Stimulated activated effector memory CD8-positive, alpha-beta T cell treated with anti-CD3 and anti-CD28 coated beads, Interleukin-12 subunit alpha, Interleukin-12 subunit beta, amount 100 ng/mL, for 72 hours (primary cell): ENCODE data around the gene AP3B1.
A peak's percentile ranks its signal among the peaks of the same experiment; 100 is the strongest.

Experiments
- ATAC-seq: fragments of 150-1000 bp; cut with Tn5 transposase; 2 replicates; pipeline ENCODE4 v1.10.0; 2021
- DNase-seq, 2 donors: peaks; one replicate each; pipeline ENCODE4 v3.0.0; 2021 to 2022; ENCODE audit warnings: low spot score in 2 of 2
- H3K27ac Mint-ChIP-seq: one replicate; pipeline ENCODE4 v1.8.0; 2022; ENCODE audit warnings: mild to moderate bottlenecking, mixed read lengths
- H3K36me3 Mint-ChIP-seq: one replicate; pipeline ENCODE4 v1.8.0; 2022; ENCODE audit warnings: mild to moderate bottlenecking, mixed read lengths
- H3K4me1 Mint-ChIP-seq: one replicate; pipeline ENCODE4 v1.8.0; 2022; ENCODE audit warnings: mixed read lengths
- H3K4me3 Mint-ChIP-seq: one replicate; pipeline ENCODE4 v1.8.0; 2022; ENCODE audit warnings: mild to moderate bottlenecking, mixed read lengths
- H3K9me3 Mint-ChIP-seq: one replicate; pipeline ENCODE4 v1.8.0; 2022; ENCODE audit warnings: mixed read lengths

The AP3B1 gene

DNA sequence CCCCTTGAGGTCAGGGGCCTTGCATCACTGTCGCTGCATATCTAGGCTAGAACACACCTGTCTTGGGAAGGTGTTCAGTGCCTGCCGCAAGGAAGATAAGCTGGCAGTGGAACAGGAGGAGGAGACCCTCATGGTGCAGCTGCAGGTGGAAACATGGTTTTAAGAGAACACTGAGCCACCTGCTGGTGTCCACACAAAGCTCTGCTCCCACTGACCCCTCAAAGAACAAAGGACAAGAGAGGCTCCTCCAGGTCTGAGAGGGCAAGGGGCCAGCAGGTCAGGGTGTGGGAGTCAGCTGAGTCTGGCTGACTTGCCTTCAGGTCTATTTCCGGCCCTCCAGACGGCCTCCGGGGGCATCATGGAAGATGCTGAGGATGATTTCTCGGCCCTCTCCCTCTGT lies 308.2 kb downstream of the AP3B1 start:
- no peaks in the 10 kb centered on the region for H3K36me3 Mint-ChIP-seq
- DNase-seq, result no peak
- H3K4me3 Mint-ChIP-seq, result no peak overlapping the region
- ATAC-seq, result no peak
- no peaks in the 10 kb centered on the region for H3K9me3 Mint-ChIP-seq
- H3K27ac Mint-ChIP-seq, result no peak overlapping the region
- no peaks in the 10 kb centered on the region for H3K4me1 Mint-ChIP-seq

DNA sequence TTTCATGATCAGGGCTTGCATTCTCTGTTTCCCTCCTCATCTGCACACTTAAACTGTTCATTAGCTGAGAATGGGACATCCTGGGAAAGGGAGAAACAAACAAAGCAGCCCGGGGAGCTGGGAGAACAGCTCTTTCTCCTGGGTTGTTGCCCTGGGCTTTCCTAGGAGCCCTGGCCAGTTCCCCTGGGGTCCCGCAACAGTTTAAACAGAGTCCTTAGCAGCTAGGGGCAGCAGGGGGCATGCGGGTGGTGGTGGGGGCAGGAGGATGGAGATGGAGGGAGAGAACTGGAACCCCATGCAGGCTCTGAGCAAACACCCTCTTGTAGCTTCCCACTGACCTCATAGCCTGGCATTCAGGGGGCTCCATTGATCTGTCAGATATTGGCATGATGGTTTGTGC lies 309.3 kb downstream of the AP3B1 start:
- Mint-ChIP-seq H3K4me1 (no peaks in the 10 kb centered on the region), H3K27ac (no peak overlapping the region), H3K36me3 (no peaks in the 10 kb centered on the region), H3K4me3 (no peak overlapping the region), H3K9me3 (no peaks in the 10 kb centered on the region)
- DNase-seq (no peak), ATAC-seq (no peak)

DNA sequence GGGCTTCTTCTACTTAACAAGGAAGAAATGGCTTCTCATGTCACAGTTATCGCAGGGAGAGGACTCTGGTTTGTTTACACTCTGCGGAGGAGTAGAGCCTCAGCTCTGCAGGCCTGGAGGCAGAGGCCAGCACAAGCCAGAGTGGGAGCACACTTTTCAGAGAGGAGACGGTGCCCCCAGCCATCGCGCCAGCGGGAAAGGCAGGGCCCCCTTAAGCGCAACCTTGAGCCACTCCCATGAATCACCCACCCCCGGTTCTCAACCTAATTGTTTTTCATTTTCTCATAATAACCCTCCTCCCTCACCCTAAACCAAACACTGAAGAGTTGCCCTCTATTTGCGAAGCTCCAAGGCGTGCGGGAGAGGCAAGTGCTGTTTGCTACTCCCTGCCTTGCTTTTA lies 309.9 kb downstream of the AP3B1 start:
- H3K9me3 Mint-ChIP-seq, result no peaks in the 10 kb centered on the region
- ATAC-seq (no peak), DNase-seq (no peak)
- no peak overlapping the region for H3K4me3 Mint-ChIP-seq
- no peaks in the 10 kb centered on the region for H3K4me1 Mint-ChIP-seq
- H3K36me3 Mint-ChIP-seq, result no peaks in the 10 kb centered on the region
- peak overlapping the region; percentile 26 for H3K27ac Mint-ChIP-seq

DNA sequence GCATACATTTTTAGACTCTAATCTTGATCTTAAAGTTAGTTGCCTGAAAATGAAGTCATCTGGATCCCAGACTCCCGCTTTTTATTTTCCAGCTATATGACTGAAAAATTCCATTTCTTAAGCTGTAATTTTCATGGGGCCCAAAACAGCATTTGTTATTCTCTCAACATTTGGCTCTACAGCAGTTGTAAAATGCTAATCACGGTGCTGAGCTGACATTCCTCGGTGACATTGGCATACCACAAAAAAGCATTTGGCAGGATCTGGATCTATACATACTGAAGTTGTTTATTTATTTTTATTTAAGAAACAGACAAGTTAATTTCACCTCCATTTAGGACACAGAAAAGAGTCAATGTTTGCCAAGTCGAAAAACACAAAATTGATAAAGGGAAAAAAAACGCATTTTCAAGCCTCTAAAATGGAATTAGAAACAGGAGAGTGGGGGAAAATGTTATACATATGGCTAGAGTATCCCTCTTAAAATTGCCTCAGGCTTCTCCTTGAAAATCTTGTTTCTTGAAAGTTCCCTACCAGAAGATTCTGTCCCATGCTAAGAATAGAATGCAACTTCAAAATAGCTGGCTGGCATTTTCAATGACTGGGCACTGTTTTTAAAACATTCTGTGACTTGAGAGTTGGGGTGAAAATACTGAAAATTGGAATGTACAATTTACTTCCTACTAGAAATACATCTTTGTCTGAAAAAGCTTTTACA lies 310.9 kb downstream of the AP3B1 start:
- no peaks in the 10 kb centered on the region for H3K9me3 Mint-ChIP-seq
- no peak for ATAC-seq
- no peak overlapping the region for H3K27ac Mint-ChIP-seq
- no peak for DNase-seq
- H3K4me1 Mint-ChIP-seq, result no peaks in the 10 kb centered on the region
- H3K36me3 Mint-ChIP-seq, result no peaks in the 10 kb centered on the region
- no peak overlapping the region for H3K4me3 Mint-ChIP-seq

DNA sequence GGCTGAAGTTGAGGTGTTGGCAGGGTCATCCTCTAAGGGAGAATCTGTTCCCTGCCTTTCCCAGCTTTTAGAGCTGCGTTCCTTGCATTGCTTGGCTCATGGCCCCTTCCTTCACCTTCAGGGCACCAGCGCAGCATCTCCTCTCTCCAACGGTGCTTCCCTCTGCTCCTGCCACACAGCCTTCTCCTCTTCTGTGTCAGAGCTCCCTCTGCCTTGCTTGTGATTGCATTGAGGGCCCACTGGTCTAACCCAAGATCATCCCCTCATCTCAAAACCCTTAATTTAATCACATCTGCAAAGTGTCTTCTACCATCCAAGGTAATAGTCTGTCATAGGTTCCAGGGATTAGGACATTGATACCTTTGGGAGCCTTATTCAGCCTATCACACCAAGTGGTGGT lies 312.7 kb downstream of the AP3B1 start:
- H3K36me3 Mint-ChIP-seq, result no peaks in the 10 kb centered on the region
- no peaks in the 10 kb centered on the region for H3K4me1 Mint-ChIP-seq
- no peak for DNase-seq
- H3K4me3 Mint-ChIP-seq, result no peak overlapping the region
- H3K27ac Mint-ChIP-seq, result no peak overlapping the region
- peak; percentile 13 for ATAC-seq
- H3K9me3 Mint-ChIP-seq, result no peaks in the 10 kb centered on the region

DNA sequence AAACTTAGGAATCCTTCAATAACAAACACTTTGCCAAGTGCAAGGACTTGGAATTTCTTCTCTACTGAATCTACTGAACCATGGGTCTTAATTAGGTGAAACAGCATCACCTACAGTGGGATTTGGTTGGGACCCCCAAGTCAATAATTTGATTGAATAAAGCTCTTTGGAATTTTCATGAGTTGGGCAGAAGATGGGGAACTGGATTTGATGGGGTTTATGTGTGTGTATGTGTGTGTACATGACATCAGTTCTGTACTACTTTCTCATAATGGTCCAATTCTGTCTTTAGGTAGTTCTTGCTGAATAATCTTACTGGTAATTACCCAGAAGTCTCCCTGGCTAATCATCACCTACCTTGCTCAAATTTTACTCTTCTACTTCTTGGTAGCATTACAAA lies 319.9 kb downstream of the AP3B1 start:
- ATAC-seq, result no peak
- no peak for DNase-seq
- Mint-ChIP-seq H3K9me3 (no peaks in the 10 kb centered on the region), H3K36me3 (no peaks in the 10 kb centered on the region), H3K27ac (no peak overlapping the region), H3K4me3 (no peak overlapping the region), H3K4me1 (peaks cover 8% of the 10 kb centered on the region)

DNA sequence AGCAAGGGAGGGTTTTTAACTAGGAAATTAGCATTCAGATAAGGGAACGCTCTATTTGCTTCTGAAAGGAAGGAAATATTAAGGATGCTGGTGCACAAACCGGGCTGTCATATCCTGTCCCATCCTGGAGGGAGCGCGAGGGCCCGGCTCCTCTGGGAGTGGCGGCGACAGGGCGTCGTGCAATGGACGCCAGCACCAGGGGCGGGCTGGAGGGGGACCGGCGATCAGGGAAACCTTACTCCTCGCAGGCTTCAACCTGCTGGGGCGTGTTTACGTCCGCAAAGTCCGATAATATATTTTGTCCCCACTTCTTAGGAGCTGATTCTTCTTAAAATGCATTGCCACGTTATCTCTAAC lies 321.3 kb downstream of the AP3B1 start:
- H3K9me3 Mint-ChIP-seq, result no peaks in the 10 kb centered on the region
- H3K36me3 Mint-ChIP-seq, result no peaks in the 10 kb centered on the region
- DNase-seq (no peak), ATAC-seq (no peak)
- H3K27ac Mint-ChIP-seq, result no peak overlapping the region
- H3K4me1 Mint-ChIP-seq, result peaks cover 8% of the 10 kb centered on the region
- peak overlapping the region; percentile 40 for H3K4me3 Mint-ChIP-seq

DNA sequence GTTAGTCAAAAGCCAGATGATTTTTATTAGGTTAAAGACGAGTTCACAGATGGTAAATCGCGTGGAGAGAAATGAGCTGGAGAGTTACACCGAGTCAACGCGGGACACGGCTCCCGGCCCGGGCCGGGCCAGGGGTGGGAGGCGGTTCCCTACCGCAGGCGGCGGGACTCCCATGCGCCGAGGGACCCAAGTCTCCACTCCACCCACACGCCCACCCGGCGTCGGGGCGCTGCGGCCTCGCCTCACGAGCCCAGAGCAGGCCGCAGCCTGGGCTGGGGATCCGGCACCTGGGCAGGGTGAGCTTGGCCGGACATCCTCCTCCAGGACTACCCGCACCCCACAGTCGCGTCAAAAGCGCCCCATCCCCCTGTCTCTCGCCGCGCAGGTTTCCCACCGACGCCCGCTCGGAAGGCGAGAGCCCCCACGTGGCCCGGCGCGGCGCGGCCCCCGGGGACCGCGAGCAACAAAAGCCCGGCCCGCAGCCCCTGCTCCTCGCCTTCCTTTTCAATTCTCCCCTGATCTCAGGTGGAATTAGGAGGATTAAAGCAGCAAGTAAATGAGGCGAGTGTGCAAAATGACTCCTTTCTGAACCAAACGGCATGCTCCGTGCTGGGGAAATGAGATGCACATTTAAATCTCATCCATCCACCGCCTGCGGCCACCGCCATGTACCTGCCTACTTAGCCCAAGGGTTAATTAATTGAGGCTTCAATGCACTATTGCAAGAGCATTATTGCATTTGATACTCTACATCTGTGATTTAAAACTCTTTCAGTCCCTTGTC lies 321.8 kb downstream of the AP3B1 start:
- peak; percentile 55 for ATAC-seq
- H3K4me3 Mint-ChIP-seq, result peak overlapping the region; percentile 40
- no peaks in the 10 kb centered on the region for H3K9me3 Mint-ChIP-seq
- DNase-seq, result no peak
- H3K27ac Mint-ChIP-seq, result no peak overlapping the region
- H3K36me3 Mint-ChIP-seq, result no peaks in the 10 kb centered on the region
- peaks cover 8% of the 10 kb centered on the region for H3K4me1 Mint-ChIP-seq

DNA sequence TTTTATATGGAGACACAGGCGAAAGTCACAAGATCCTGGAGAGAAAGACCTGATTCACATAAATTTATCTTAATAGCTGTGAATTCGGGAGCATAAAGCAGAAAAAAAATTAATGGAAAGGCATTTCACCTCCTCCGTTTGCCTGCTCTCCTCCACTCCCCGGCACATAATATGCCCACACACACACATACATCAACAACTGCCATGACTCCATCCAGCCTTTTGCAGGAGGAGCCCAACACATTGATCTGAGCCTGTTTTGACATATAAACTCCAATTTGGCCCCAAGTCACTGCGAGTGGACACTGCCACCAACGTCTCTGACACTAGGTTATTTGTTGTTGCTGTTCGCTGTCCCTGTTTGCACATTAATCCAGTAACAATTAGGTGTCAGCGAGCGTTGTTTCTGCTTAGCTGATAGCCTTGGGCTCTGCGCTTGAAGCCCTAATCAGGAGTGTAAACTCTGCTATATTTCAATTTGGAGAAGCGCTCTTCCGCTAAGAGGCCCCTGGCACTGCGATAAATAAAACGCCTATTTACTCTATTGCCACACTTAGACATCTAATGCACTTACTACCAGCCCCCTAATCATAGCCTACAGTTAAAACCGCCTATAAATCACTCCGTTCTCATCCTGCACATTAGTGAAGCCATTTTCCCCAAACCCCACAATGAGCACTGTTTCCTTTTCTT lies 322.6 kb downstream of the AP3B1 start:
- H3K27ac Mint-ChIP-seq, result no peak overlapping the region
- peak overlapping the region; percentile 40 for H3K4me3 Mint-ChIP-seq
- H3K9me3 Mint-ChIP-seq, result no peaks in the 10 kb centered on the region
- peaks cover 8% of the 10 kb centered on the region for H3K4me1 Mint-ChIP-seq
- DNase-seq (no peak), ATAC-seq (no peak)
- H3K36me3 Mint-ChIP-seq, result no peaks in the 10 kb centered on the region

DNA sequence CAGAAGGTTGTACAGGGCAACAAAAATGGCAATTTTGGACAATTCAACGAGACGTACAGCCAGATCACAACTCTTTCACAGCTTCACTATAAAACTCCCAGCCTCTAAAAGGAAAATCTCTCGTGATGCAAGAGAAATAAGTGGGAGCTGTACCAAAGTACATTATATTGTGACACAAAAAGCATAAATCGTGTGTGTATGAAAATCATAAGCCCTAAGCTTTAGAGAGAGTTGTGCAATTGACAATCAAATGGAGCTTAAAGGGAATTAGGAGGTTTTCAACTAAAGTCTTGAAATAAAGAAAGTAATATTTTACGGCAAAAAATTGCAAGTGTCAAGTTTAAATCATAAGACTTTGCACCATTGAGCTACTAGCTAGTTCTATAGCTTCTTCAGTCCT lies 323.6 kb downstream of the AP3B1 start:
- H3K27ac Mint-ChIP-seq, result no peak overlapping the region
- no peaks in the 10 kb centered on the region for H3K36me3 Mint-ChIP-seq
- H3K4me1 Mint-ChIP-seq, result peaks cover 8% of the 10 kb centered on the region

DNA sequence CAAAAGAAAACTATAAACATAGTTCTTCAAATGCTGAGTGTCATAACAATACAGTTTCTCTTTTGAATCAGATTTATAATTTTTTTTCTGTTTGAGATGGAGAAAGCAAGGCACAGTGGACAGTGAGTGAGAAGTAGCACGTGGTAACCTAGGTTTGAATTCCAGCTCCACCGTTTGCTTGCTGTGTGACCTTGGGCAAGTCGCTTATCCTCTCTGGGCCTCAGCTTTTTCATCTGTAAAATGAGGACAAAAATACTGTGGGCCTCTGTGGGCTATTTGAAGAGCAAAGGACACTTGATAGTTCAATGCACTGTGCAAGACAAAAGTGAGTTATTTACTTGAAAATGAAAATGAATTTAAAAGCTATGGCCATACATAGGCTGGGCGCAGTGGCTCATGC lies 330.7 kb downstream of the AP3B1 start:
- no peaks in the 10 kb centered on the region for H3K36me3 Mint-ChIP-seq
- DNase-seq (no peak), ATAC-seq (no peak)
- no peak overlapping the region for H3K27ac Mint-ChIP-seq
- H3K9me3 Mint-ChIP-seq, result no peaks in the 10 kb centered on the region
- no peak overlapping the region for H3K4me3 Mint-ChIP-seq
- peaks cover 7% of the 10 kb centered on the region for H3K4me1 Mint-ChIP-seq

More for the DNA sequence above, 323.6 kb downstream of the AP3B1 start:
- DNase-seq (no peak), ATAC-seq (no peak)
- Mint-ChIP-seq H3K9me3 (no peaks in the 10 kb centered on the region), H3K4me3 (no peak overlapping the region)

DNA sequence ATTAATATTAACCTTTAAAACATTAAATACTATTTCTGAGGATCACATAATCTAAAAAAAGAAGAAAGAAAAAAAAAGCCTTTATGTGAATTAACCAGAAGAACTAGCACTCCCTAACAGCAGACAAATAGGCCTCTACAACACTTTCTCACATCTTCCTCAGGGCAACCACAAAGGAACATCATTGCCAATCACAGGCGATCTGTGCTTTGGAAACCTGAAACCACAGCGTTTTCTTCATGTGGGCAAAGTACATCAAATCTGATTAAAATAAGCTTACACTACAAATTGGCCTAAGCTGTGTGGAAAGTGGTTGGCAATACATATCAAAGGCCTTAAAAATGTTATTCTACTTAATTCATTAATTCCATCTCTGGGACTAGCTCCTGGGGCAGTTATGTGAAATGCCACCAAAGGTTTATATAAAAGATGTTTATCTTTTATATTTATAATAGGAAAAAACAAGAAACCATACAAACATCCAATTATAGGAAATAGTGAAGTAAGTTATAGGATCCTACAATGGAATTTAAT lies 333.6 kb downstream of the AP3B1 start:
- Mint-ChIP-seq H3K4me3 (no peak overlapping the region), H3K9me3 (no peaks in the 10 kb centered on the region), H3K36me3 (no peaks in the 10 kb centered on the region), H3K27ac (no peak overlapping the region), H3K4me1 (peaks cover 7% of the 10 kb centered on the region)
- peak; percentile 47 for ATAC-seq
- DNase-seq, result no peak

DNA sequence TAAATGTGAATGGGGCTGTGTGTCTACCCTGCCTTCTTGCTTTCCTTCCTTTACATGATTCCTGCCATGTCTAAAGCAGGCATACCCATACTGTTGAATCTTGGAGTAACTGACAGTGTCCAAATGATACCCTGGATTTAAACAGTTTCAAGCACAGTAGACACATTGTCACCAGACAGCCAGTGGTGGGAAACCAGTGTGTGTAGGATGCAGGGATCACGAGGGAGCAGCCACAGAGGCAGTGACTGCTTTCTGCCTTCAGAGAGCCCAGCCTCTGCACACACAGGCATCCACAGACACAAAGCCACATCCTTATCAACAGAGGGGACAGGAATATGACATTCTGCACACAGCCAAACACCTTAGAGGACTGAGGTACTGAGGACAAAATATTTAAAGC lies 334.2 kb downstream of the AP3B1 start:
- ATAC-seq, result peak; percentile 21
- Mint-ChIP-seq H3K36me3 (no peaks in the 10 kb centered on the region), H3K9me3 (no peaks in the 10 kb centered on the region), H3K4me3 (no peak overlapping the region), H3K4me1 (peaks cover 7% of the 10 kb centered on the region), H3K27ac (no peak overlapping the region)
- no peak for DNase-seq

DNA sequence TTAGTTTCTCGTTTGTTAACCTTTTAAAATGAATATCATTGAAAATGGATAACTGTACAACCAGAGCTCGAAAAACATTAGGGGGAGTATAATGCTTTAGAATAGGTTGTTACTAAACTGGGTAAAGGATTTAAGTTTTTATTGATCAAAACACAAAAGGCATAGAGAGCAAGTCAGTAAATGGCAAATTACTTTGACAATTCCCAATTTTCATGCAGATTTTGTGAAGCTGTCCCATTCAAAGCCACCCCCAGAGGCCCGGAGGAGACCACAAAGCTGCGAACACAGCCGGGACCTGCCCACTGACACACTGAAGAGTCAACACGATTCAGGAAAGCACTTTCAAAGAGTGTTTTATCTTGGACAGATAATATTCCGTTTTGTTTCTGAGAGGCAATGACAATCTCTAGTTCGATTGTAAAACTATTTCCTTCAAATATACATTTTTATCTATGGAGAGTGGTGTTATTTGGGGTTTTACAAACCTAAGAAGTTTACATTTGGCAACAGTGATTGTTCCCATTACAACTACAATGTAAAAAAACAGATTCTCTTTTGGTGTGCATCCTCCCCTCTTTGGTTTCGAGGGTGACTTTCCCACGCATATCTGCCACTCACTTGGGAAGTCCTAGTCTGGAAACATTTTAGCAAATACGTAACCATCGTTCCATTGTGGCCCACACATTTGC lies 335.7 kb downstream of the AP3B1 start:
- ATAC-seq (no peak), DNase-seq (no peak)
- Mint-ChIP-seq H3K4me3 (no peak overlapping the region), H3K36me3 (no peaks in the 10 kb centered on the region), H3K9me3 (no peaks in the 10 kb centered on the region), H3K27ac (no peak overlapping the region), H3K4me1 (peaks cover 7% of the 10 kb centered on the region)

DNA sequence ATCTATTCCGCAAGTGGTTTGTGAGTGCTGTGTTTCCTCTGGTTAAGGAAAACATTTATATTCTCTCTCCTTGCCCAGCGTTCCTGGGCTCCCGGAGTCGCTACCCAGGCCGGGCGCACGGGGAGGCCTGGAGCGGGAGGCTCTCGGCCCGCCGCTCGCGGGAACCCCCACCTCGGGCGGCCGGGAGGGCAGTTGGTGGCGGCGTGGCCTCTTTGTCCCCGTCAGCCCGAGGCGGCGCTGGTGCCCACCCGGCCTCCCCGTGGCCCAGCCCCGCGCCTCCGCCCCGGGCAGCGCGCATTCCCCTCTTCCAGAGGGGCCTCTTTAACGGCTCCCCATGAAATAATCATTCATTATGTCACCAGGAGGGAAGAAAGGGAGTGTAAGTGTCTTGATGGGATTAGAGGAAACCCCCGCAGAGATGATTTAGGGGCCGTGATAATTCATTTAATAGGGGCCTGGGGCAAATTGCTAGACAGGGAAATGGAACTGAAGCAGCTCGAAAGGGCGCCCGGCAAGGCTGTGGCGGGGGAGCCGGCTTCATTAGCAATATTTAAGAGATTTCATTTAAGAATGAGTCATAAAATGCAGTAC lies 336.5 kb downstream of the AP3B1 start:
- DNase-seq, result no peak
- Mint-ChIP-seq H3K4me3 (no peak overlapping the region), H3K9me3 (no peaks in the 10 kb centered on the region), H3K4me1 (peaks cover 7% of the 10 kb centered on the region), H3K27ac (no peak overlapping the region), H3K36me3 (no peaks in the 10 kb centered on the region)
- no peak for ATAC-seq
